Mesendoderm (in vitro differentiated cells): Measurements from ENCODE around the gene ZSWIM6.

Source experiments
- DNase-seq: peaks from one replicate; pipeline ENCODE4 v3.0.0; 2013
- H2AK5ac ChIP-seq: 2 replicates; pipeline ENCODE4 v1.6.1; 2013; ENCODE audit warnings: low read length, inconsistent platforms
- H2BK120ac ChIP-seq: 2 replicates; pipeline ENCODE4 v1.6.1; 2013; ENCODE audit warnings: low read depth, mild to moderate bottlenecking, low read length, moderate library complexity, mixed read lengths
- H2BK15ac ChIP-seq: replicated peaks from 2 replicates; pipeline ENCODE4 v1.6.1; 2013; ENCODE audit warnings: low read depth, mild to moderate bottlenecking, moderate library complexity
- H2BK5ac ChIP-seq: 2 replicates; pipeline ENCODE4 v1.6.1; 2013; ENCODE audit warnings: low read length, inconsistent platforms
- H3K18ac ChIP-seq: 2 replicates; pipeline ENCODE4 v1.6.1; 2013; ENCODE audit warnings: mild to moderate bottlenecking, low read length, mixed read lengths
- H3K23ac ChIP-seq: one replicate; pipeline ENCODE4 v1.6.1; 2013; ENCODE audit warnings: low read length
- H3K27ac ChIP-seq: 2 replicates; pipeline ENCODE4 v1.5.1; 2013; ENCODE audit warnings: low read depth, mild to moderate bottlenecking, inconsistent platforms, low read length, moderate library complexity
- H3K27me3 ChIP-seq: 2 replicates; pipeline ENCODE4 v1.6.1; 2013; ENCODE audit warnings: low read length, control low read depth, mild to moderate bottlenecking, inconsistent platforms; ENCODE audit not compliant: insufficient read depth, poor library complexity
- H3K36me3 ChIP-seq: 2 replicates; pipeline ENCODE4 v1.6.1; 2013; ENCODE audit warnings: low read length, inconsistent platforms; ENCODE audit not compliant: control insufficient read depth, insufficient read depth
- H3K4ac ChIP-seq: one replicate; pipeline ENCODE4 v1.6.1; 2013; ENCODE audit warnings: low read depth, mild to moderate bottlenecking, low read length, moderate library complexity
- H3K4me1 ChIP-seq: 2 replicates; pipeline ENCODE4 v1.6.1; 2013; ENCODE audit warnings: low read depth, low read length, inconsistent platforms; ENCODE audit not compliant: control insufficient read depth
- H3K4me2 ChIP-seq: 2 replicates; pipeline ENCODE4 v1.6.1; 2013; ENCODE audit warnings: low read length
- H3K4me3 ChIP-seq: 2 replicates; pipeline ENCODE4 v1.5.1; 2013; ENCODE audit warnings: mild to moderate bottlenecking, low read length
- H3K56ac ChIP-seq: one replicate; pipeline ENCODE4 v1.6.1; 2013; ENCODE audit warnings: low read length
- H3K79me1 ChIP-seq: 2 replicates; pipeline ENCODE4 v1.6.1; 2013; ENCODE audit warnings: low read length, inconsistent platforms
- H3K79me2 ChIP-seq: 2 replicates; pipeline ENCODE4 v1.6.1; 2013; ENCODE audit warnings: mild to moderate bottlenecking, low read length; ENCODE audit not compliant: control insufficient read depth, insufficient read depth
- H3K9ac ChIP-seq: 2 replicates; pipeline ENCODE4 v1.6.1; 2013; ENCODE audit warnings: low read length, inconsistent platforms
- H4K5ac ChIP-seq: one replicate; pipeline ENCODE4 v1.6.1; 2013; ENCODE audit warnings: low read length
- H4K8ac ChIP-seq: one replicate; pipeline ENCODE4 v1.6.1; 2013; ENCODE audit warnings: low read depth, mild to moderate bottlenecking, control low read depth, low read length, moderate library complexity
- WGBS: extraction: QIAGEN DNeasy Blood & Tissue Kit; methylation state at CpG from one replicate; pipeline ENCODE4 v1.1.7; 2013; ENCODE audit warnings: low lambda C conversion rate, missing lambda C conversion rate; ENCODE audit not compliant: insufficient coverage; ENCODE audit errors: extremely low coverage; 5-methylcytosine and 5-hydroxymethylcytosine counted together

ZSWIM6 gene

GRCh38 chr5:61339764-61340163, 7.7 kb downstream of the ZSWIM6 start:
- H4K5ac ChIP-seq, result no peak overlapping the region
- no peak overlapping the region for H4K8ac ChIP-seq
- no peak overlapping the region for H3K23ac ChIP-seq
- no peaks in the 10 kb centered on the region for H3K27me3 ChIP-seq
- no peak overlapping the region for H2BK5ac ChIP-seq
- no peak overlapping the region for H3K56ac ChIP-seq
- no peak overlapping the region for H2AK5ac ChIP-seq
- H3K79me1 ChIP-seq, result peaks cover 16% of the 10 kb centered on the region
- H3K27ac ChIP-seq, result no peak overlapping the region
- no peak overlapping the region for H3K4me3 ChIP-seq
- H2BK120ac ChIP-seq, result no peak overlapping the region
- no peak for DNase-seq
- no peak overlapping the region for H2BK15ac ChIP-seq
- H3K4me2 ChIP-seq, result no peak overlapping the region
- H3K79me2 ChIP-seq, result peaks cover 56% of the 10 kb centered on the region
- peaks cover 7% of the 10 kb centered on the region for H3K4me1 ChIP-seq
- no peak overlapping the region for H3K9ac ChIP-seq
- WGBS, result no CpG with 5 or more reads among the region's 2 CpGs
- no peaks in the 10 kb centered on the region for H3K36me3 ChIP-seq
- no peak overlapping the region for H3K18ac ChIP-seq
- no peak overlapping the region for H3K4ac ChIP-seq

- H3K23ac ChIP-seq, result no peak overlapping the region
- peaks cover 2% of the 10 kb centered on the region for H3K4me1 ChIP-seq
- H3K79me1 ChIP-seq, result peaks cover 11% of the 10 kb centered on the region
- no peak overlapping the region for H3K56ac ChIP-seq
- no peaks in the 10 kb centered on the region for H3K36me3 ChIP-seq
- no peak overlapping the region for H3K18ac ChIP-seq
- no peak overlapping the region for H2BK120ac ChIP-seq
- no peaks in the 10 kb centered on the region for H3K27me3 ChIP-seq
- peaks cover 55% of the 10 kb centered on the region for H3K79me2 ChIP-seq
- no peak overlapping the region for H2AK5ac ChIP-seq
- WGBS, result 100% methylated on average over 1 of the region's 3 CpGs
- H3K9ac ChIP-seq, result no peak overlapping the region
- H4K8ac ChIP-seq, result no peak overlapping the region
- H2BK15ac ChIP-seq, result no peak overlapping the region
- H4K5ac ChIP-seq, result no peak overlapping the region
- H3K4me2 ChIP-seq, result no peak overlapping the region
- no peak for DNase-seq
- H2BK5ac ChIP-seq, result no peak overlapping the region
- no peak overlapping the region for H3K4ac ChIP-seq
- no peak overlapping the region for H3K27ac ChIP-seq
- H3K4me3 ChIP-seq, result no peak overlapping the region
Measured at GRCh38 chr5:61340775-61341361, 8.8 kb downstream of the ZSWIM6 start.

- H3K27ac ChIP-seq, result no peak overlapping the region
- H3K27me3 ChIP-seq, result no peaks in the 10 kb centered on the region
- H3K18ac ChIP-seq, result no peak overlapping the region
- no peak overlapping the region for H4K5ac ChIP-seq
- H3K4ac ChIP-seq, result no peak overlapping the region
- no peak overlapping the region for H2BK15ac ChIP-seq
- H3K9ac ChIP-seq, result no peak overlapping the region
- H2BK120ac ChIP-seq, result no peak overlapping the region
- peaks cover 13% of the 10 kb centered on the region for H3K79me1 ChIP-seq
- H3K23ac ChIP-seq, result no peak overlapping the region
- WGBS, result no CpG with 5 or more reads among the region's 4 CpGs
- no peak overlapping the region for H4K8ac ChIP-seq
- H2AK5ac ChIP-seq, result no peak overlapping the region
- peaks cover 46% of the 10 kb centered on the region for H3K79me2 ChIP-seq
- no peak overlapping the region for H3K4me2 ChIP-seq
- no peak overlapping the region for H3K4me3 ChIP-seq
- H3K36me3 ChIP-seq, result no peaks in the 10 kb centered on the region
- DNase-seq, result peak; percentile 42
- no peak overlapping the region for H2BK5ac ChIP-seq
- H3K56ac ChIP-seq, result no peak overlapping the region
- peaks cover 2% of the 10 kb centered on the region for H3K4me1 ChIP-seq
Measured at GRCh38 chr5:61342071-61342501, 10.0 kb downstream of the ZSWIM6 start.

GRCh38 chr5:61344187-61344944, 12.3 kb downstream of the ZSWIM6 start:
- DNase-seq, result no peak
- H2BK15ac ChIP-seq, result no peak overlapping the region
- H3K36me3 ChIP-seq, result no peaks in the 10 kb centered on the region
- H3K9ac ChIP-seq, result no peak overlapping the region
- no peak overlapping the region for H3K4me2 ChIP-seq
- WGBS, result no CpG with 5 or more reads among the region's 6 CpGs
- H4K8ac ChIP-seq, result no peak overlapping the region
- H3K23ac ChIP-seq, result no peak overlapping the region
- no peak overlapping the region for H3K18ac ChIP-seq
- no peak overlapping the region for H2BK120ac ChIP-seq
- no peak overlapping the region for H2BK5ac ChIP-seq
- H4K5ac ChIP-seq, result no peak overlapping the region
- no peak overlapping the region for H3K27ac ChIP-seq
- no peak overlapping the region for H3K56ac ChIP-seq
- H2AK5ac ChIP-seq, result no peak overlapping the region
- H3K4me3 ChIP-seq, result no peak overlapping the region
- H3K79me1 ChIP-seq, result peaks cover 17% of the 10 kb centered on the region
- peaks cover 43% of the 10 kb centered on the region for H3K79me2 ChIP-seq
- peaks cover 2% of the 10 kb centered on the region for H3K4me1 ChIP-seq
- H3K4ac ChIP-seq, result no peak overlapping the region
- no peaks in the 10 kb centered on the region for H3K27me3 ChIP-seq

GRCh38 chr5:61346511-61346910, 14.5 kb downstream of the ZSWIM6 start:
- H3K79me2 ChIP-seq, result peaks cover 37% of the 10 kb centered on the region
- WGBS, result no CpG with 5 or more reads among the region's 2 CpGs
- H3K56ac ChIP-seq, result no peak overlapping the region
- no peak overlapping the region for H3K27ac ChIP-seq
- no peak overlapping the region for H3K4me2 ChIP-seq
- H2BK5ac ChIP-seq, result no peak overlapping the region
- H4K8ac ChIP-seq, result no peak overlapping the region
- H3K18ac ChIP-seq, result no peak overlapping the region
- no peak overlapping the region for H2BK15ac ChIP-seq
- H3K79me1 ChIP-seq, result peaks cover 17% of the 10 kb centered on the region
- no peak overlapping the region for H2BK120ac ChIP-seq
- no peak overlapping the region for H2AK5ac ChIP-seq
- no peak overlapping the region for H3K4ac ChIP-seq
- H4K5ac ChIP-seq, result no peak overlapping the region
- no peak overlapping the region for H3K9ac ChIP-seq
- no peak for DNase-seq
- H3K4me3 ChIP-seq, result no peak overlapping the region
- peaks cover 2% of the 10 kb centered on the region for H3K4me1 ChIP-seq
- no peaks in the 10 kb centered on the region for H3K27me3 ChIP-seq
- H3K23ac ChIP-seq, result no peak overlapping the region
- H3K36me3 ChIP-seq, result no peaks in the 10 kb centered on the region
